Lung microvascular endothelial cell (primary cell): ENCODE measurements around the gene COL27A1. TPM values are rescaled to one million over a fixed set of nuclear protein-coding genes. Genes with fewer than 3 reads are reported as not detected.
A peak's percentile ranks its signal among the peaks of the same experiment; 100 is the strongest.

Experiments
- DNase-seq, 2 donors: peaks; one replicate each; pipeline versions ENCODE4 v3.0.0 to v3.0.0-alpha.2; 2010; ENCODE audit warnings: low read depth in 2 of 2
- total RNA-seq: library from RNA; depleted of rRNA; stranded (reverse); fragments of >200 nt; gene quantifications from 2 replicates; pipeline ENCODE4 v1.2.1, GENCODE V29; 2014

COL27A1 gene
- total RNA-seq, 1 donor from 2014 or later: 0.40 TPM

DNA sequence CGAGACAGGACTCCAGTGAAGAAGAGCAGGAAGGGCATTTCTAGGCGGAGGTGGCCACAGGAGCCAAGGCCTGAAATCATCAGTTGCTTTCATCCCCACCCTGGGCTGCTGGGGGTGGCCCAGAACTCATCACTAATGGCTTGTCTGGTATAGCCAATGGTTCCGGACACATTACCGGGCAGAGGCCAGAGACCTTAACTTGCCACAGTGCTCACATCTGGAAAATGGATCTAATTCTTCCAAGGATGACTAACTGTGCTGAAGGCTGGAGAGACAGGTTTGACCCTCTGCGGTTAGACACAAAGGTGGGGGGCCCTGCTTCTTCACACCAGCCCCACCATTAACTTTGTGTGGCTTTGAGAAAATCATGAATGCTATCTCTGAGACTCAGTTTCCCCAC lies 6.2 kb upstream of the COL27A1 start:
- DNase-seq: no peak

GRCh38 chr9:114149765-114150340 lies 5.5 kb upstream of the COL27A1 start:
- no peak for DNase-seq

DNA sequence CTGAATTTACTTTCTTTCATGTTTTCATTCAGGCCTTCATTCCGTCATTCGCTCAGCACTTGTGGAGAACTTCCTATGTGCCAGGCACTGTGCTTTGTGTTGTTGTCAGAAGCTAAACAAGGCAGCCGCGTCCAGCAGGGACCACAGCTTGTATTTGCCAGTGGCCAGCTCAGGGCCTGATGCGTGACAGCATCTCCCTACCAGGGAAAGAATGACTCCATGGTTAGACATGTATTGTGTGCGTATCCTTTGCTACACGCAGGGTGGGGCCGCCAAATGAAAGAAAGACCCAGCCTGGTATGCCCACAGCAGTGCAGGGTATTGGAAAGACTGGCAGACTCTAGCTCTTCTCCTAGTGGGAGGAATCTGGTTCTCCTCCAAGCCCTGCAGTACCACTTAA lies 4.7 kb upstream of the COL27A1 start:
- no peak for DNase-seq

GRCh38 chr9:114151426-114151956 lies 3.8 kb upstream of the COL27A1 start:
- no peak for DNase-seq

DNA sequence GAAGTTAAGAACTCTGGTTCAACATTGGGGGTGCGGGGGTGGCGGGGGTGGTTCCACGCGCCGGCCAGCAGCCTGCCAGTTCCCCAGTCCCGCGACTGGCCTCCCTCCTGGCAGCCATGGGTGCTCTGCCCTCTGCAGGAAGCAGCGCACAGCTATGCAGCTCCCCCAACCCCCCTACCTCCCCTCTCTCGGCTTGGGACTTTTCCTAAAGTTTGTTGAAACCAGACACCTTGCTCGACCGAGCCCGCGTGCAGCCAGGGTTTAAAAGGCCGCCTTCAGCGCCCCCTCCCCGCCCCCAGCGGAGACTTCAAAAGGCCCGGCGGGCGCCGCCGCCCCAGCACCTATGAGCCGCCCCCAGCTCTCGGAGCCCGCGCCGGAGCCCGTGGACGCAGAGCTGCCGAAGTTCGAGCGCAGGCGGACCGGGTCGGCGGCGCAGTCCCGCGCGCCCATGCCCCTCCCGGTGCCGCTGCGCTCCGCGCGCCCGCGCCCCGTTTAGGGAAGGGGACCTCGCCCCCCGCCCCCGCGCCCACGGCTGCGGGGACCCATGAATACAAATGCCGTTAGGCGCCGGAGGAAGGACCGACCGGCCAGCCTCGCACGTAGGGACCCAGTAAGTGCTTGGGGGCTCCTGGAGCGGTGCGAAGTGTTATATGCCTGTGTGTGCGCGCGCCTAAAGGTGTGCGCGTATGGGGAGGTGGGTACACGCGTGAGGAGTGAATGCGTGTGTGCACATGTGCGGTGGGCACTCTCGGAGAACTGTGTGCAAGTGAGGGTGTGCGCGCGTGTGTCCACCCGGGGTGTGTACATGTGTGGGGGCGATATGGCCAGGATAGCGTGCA lies 1.4 kb upstream of the COL27A1 start:
- no peak for DNase-seq

- DNase-seq: no peak
Observed at GRCh38 chr9:114154600-114155102, 686 bp upstream of the COL27A1 start.

GRCh38 chr9:114155995-114156656 lies 789 bp downstream of the COL27A1 start:
- peak; percentile 29 to 45 for DNase-seq

DNA sequence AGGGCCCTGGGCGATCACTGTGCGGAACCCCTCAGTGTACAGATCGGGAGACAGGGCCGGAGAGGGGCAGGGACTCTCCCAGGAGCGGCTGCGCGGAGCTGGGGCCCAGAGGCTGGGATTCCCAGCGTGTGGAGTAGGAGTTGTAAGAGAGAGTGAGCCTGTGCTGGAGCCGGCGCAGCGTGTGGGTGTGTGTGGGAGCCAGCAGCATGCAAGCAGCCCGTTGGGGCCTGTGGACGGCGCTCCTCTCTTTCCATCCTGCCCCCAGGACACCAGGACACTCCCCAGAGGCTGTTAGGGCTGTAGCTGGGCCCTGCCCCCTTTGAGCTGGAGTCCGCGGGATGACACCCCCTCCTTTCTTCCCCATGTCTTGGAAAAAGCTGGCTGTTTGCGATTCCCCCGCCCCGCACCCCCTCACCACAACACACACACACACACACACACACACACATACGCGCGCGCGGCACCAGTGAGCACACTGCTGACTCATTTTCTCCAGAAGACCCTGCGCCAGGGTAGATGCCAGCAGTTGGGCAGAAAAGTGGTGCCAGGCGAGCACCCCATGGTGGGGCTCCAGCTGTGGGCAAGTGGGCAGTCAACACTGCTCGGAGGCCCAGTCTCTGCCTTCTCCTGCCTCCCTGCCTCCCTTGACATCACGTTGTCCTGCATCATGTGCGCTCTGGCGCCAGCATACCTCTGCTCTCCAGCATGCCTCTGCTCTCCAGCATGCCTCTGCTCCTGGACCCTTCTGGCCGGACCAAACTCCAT lies 1.5 kb downstream of the COL27A1 start:
- DNase-seq: peak; percentile 19 to 64

GRCh38 chr9:114157516-114158176 lies 2.3 kb downstream of the COL27A1 start:
- peak in 1 of 2 donors; percentile 77 for DNase-seq

DNA sequence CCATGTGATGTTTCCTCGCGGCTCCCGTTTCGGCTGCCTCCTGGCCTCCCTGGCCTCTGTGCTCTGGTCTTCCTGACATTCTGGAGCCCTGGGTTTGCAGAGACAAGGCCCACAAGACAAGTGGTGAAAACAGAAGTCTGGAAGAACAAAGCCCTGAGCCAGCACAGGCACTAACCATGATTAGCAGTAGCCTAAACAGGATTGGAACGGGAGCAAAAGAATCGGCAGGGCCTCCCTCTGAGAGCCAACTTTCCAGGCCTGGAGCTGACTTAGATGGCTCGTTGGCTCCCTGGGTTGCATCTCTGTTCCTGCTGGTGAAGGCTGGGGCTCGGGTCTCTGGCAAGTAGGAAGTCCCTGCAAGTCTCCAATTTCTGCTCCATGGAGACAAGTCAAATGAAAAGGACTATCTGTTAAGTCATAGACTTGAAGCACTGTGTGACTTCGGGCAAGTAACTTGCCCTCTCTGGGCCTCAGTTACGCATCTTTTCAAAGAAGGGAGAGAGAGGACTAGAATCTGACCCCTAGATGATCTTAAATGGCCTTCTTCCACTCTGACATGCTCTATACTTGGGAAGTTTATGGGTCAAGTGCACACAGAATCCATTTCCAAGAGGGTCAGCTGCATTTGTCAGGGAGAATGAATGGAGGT lies 3.3 kb downstream of the COL27A1 start:
- DNase-seq: no peak

DNA sequence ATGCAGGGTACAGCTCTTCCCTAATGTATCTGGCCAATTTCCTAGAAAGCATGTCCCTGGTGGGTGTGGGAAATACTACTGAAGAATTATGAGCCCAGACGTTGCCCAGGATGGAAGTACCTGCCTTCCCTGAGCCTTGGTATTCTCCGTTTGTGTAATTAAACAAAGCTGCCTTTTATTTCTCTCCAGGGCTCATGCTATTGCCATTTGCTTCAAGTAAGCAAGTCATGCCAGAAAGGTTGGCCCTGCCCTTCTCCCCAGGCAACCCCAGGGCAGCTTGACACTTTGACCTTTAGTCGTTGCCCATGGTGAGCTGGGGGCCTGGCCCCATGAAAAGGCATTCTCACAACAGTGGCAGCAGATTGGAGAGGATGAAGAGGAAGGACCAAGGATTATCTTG lies 4.4 kb downstream of the COL27A1 start:
- DNase-seq: no peak

DNA sequence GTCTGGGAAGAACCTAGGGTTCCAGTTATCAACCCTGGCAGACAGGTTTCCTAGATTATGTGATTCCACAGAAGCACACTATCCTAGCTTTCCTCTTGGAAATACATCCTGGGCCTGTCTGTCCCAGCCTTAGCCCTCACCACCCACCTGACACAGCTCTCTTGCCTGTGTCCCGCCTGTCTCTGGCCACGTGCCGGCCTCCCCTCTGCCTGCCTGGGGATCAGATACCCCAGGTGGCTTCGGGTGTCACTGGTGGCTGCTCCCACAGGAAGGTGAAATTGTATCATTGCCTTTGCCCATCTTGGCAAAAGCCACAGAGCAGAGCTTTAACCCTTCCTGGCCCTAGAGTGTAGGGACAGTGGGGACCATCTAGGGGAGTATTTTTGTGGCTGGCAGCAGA lies 6.2 kb downstream of the COL27A1 start:
- DNase-seq: no peak

DNA sequence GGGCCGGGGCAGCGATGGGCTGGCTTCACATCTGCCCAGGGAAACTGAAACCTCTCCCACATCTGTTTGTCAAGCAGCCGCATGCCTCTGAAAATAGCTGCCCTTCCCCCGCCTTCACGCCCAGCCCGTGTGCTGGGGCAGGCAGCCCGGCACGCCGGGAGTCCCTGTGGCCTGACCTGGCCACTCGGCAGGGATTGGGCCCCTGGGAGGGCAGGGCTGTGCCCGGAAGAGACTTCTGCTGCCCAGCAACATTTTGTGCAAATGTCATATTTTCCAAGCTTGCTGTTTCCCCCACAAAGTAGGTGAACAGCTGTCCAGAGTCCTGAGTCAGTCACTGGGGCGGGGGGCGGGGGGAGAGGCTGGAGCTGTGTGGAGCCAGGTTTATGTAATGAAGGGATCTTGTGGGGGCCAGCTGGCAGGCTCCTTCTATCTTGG lies 8.2 kb downstream of the COL27A1 start:
- DNase-seq: peak; percentile 45 to 85

GRCh38 chr9:114164191-114164794 lies 9.0 kb downstream of the COL27A1 start:
- DNase-seq: no peak

DNA sequence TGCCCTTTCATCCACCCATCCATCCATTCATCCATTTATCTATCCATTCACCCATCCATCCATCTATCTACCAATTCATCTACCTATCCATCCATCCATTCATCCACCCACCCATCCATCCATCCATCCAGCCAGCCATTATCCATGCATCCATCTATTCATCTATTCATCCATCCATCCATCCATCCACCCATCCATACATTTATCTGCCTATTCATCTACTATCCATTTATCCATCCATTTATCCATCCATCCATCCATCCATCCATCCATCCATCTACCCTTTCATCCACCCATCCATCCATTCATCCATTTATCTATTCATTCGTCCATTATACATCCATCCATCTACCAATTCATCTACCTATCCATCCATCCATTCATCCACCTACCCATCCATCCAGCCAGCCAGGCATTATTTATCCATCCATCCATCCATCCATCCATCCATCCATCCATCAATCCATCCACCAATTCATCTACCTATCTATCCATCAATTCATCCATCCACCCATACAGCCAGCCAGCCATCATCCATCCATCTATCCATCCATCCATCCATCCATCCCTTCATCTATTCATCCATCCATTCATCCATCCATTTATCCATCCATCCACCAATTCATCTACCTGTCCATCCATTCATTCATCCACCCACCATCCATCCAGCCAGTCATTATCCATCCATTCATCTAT lies 10.2 kb downstream of the COL27A1 start:
- DNase-seq: no peak

DNA sequence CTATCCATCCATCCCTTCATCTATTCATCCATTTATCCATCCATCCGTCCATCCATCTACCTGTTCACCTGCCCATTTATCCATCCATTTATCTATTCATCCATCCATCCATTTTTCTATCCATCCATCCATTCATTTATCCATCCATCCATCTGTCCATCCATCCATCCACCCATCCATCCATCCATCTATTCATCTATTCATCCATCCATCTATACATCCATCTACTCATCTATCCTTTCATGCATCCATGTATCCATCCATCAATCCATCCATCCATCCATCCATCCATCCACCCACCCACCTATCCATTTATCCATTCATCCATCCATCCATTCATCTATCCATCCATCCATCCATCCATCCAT lies 10.8 kb downstream of the COL27A1 start:
- no peak for DNase-seq

DNA sequence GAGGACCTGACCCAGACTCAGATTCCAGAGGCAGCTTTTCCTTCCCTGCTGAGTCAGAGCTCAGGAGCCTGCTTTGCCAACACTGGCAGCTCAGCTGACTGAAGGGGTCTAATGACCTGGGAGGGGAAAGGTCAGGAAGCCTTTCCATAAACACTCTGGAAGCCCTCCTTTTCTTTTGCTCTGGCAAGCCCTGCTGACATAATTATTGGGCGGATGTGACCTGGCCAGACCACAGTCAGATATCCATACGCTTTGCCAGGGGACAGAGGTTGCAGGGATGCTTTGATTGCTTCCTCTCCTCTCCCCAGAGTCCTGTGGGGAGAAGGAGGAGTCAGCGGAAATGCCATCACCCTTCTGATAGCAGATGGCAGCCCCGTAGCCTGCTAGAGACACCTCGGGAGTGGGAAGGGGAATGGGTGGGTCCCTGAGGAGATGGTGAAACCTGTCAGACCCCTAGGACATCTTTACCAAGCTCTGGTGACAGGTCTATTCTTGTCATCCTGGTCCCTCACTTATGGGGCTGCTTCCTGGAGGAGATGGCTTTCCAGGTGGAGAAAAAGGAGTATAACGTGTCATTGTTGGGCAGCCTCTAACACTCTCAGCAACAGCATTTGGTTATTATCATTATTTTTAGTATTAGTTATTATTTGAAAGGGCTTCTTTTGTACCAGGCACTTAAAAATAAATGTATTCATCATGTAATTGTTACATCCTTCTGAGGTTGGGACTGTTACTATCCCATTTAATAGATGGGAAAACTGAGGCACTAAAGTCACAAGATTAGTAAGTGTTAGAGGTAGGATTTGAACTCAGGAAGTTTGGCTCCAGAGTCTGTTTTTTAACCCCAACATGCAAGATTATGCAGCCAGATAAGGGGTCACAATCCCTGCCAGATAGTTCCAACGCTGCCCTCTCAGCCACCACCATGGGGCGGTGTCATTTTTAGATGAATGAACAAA lies 11.6 kb downstream of the COL27A1 start:
- peak; percentile 70 to 74 for DNase-seq

- DNase-seq: no peak
Observed at GRCh38 chr9:114167591-114168091, 12.3 kb downstream of the COL27A1 start.
